ENCODE measurements around the gene COX6A1.

COX6A1 gene

DNA sequence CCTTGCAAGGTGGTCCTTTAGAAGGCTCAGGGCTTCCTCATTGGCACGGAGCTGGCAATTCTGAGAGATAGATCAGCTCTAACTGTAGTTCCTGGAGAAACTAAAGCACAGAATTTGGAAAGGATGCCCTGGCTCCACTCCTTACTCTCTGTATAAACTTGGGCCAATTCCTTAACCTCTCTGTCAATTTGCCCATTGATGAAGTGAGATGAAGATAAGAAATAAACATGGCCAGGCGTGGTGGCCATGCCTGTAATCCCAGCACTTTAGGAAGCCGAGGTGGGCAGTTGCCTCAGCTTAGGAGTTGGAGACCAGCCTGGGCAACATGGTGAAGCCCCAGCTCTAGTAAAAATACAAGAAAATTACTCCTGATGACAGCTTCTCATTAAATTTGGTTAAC is 34.0 kb upstream of the COX6A1 start:
- no peak overlapping the region for H4K8ac ChIP-seq (ENCODE audit: low read depth, low read length)
- no peaks in the 10 kb centered on the region for H3K9me3 ChIP-seq (replicated peaks in 1 of 2; ENCODE audit: control insufficient read depth in 2 of 2, insufficient read depth in 1 of 2, low read depth in 1 of 2, low read length in 2 of 2)
- DNase-seq (ENCODE audit: low spot score) = no peak
- no CpG with 5 or more reads among the region's 3 CpGs for WGBS, 2 donors (ENCODE audit: extremely low coverage in 2 of 2, insufficient read length in 2 of 2, insufficient replicate concordance in 1 of 2)
- H3K14ac ChIP-seq (ENCODE audit: low read length) = no peak overlapping the region
- H2BK15ac ChIP-seq (ENCODE audit: low read length) = no peak overlapping the region
- H3K4ac ChIP-seq (ENCODE audit: low read length) = no peak overlapping the region
- H4K91ac ChIP-seq (ENCODE audit: low read depth, low read length, poor library complexity) = no peak overlapping the region
- H3K4me1 ChIP-seq (ENCODE audit: control insufficient read depth in 2 of 2, insufficient read depth in 1 of 2, low read depth in 1 of 2, low read length in 2 of 2) = peaks cover 9 to 24% of the 10 kb centered on the region in 2 donors
- no peak overlapping the region for H2BK5ac ChIP-seq (ENCODE audit: low read length)
- no peak overlapping the region for H2AK5ac ChIP-seq (ENCODE audit: low read depth, low read length)
- H3K18ac ChIP-seq (ENCODE audit: low read length) = peak overlapping the region; percentile 1
- H3K36me3 ChIP-seq (replicated peaks in 1 of 2; ENCODE audit: control insufficient read depth in 2 of 2, insufficient read depth in 2 of 2, low read length in 2 of 2) = no peaks in the 10 kb centered on the region
- peak overlapping the region; percentile 24 for H2AFZ ChIP-seq (ENCODE audit: low read length)
- no peak overlapping the region for H3K27ac ChIP-seq (replicated peaks; ENCODE audit: low read length)
- H3K9ac ChIP-seq (ENCODE audit: low read depth, low read length, poor library complexity) = no peak overlapping the region
- no peak overlapping the region for H3K4me2 ChIP-seq (ENCODE audit: insufficient read depth, low read length, poor library complexity, severe bottlenecking)
- H3K23ac ChIP-seq (ENCODE audit: low read depth, low read length, poor library complexity) = no peak overlapping the region
- H3K79me1 ChIP-seq (ENCODE audit: low read depth, low read length) = no peaks in the 10 kb centered on the region
- no peak overlapping the region for H3K4me3 ChIP-seq (ENCODE audit: low read length in 2 of 2)
- H2BK12ac ChIP-seq (ENCODE audit: low read length) = no peak overlapping the region
- H3K27me3 ChIP-seq (ENCODE audit: control insufficient read depth in 3 of 3, insufficient read depth in 3 of 3, low read depth in 1 of 3, low read length in 3 of 3) = no peaks in the 10 kb centered on the region
- H2BK120ac ChIP-seq (ENCODE audit: low read depth, low read length) = no peak overlapping the region

DNA sequence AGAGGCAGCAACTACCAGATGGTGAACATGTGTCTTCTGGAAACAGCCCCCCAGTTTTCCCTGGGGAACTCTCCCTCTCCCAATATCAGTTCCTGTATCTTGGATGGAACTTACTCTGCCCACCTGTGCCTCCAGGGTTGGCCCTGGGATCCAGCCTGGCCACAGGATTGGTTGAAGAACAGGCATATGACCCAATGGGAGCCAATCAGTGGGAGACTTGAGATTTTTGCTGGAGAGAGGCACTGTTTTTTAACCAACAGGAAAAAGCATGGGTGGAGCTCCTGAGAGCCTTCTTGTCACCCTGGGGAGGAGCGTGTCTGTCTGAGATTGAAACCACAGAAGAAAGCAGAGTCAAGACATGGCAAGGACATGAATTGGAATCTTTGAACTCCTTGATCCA is 33.6 kb upstream of the COX6A1 start:
- no peak for DNase-seq (ENCODE audit: low spot score)
- Histone ChIP-seq H2BK120ac (ENCODE audit: low read depth, low read length) (no peak overlapping the region), H2AK5ac (ENCODE audit: low read depth, low read length) (no peak overlapping the region), H3K18ac (ENCODE audit: low read length) (no peak overlapping the region), H3K23ac (ENCODE audit: low read depth, low read length, poor library complexity) (no peak overlapping the region), H3K9ac (ENCODE audit: low read depth, low read length, poor library complexity) (no peak overlapping the region), H4K91ac (ENCODE audit: low read depth, low read length, poor library complexity) (no peak overlapping the region), H3K4me3 (ENCODE audit: low read length in 2 of 2) (no peak overlapping the region), H3K36me3 (replicated peaks in 1 of 2; ENCODE audit: control insufficient read depth in 2 of 2, insufficient read depth in 2 of 2, low read length in 2 of 2) (no peaks in the 10 kb centered on the region), H2AFZ (ENCODE audit: low read length) (peak overlapping the region; percentile 24), H2BK15ac (ENCODE audit: low read length) (no peak overlapping the region), H4K8ac (ENCODE audit: low read depth, low read length) (no peak overlapping the region), H3K79me1 (ENCODE audit: low read depth, low read length) (no peaks in the 10 kb centered on the region), H3K4ac (ENCODE audit: low read length) (no peak overlapping the region), H3K27ac (replicated peaks; ENCODE audit: low read length) (no peak overlapping the region), H2BK5ac (ENCODE audit: low read length) (no peak overlapping the region), H3K4me1 (ENCODE audit: control insufficient read depth in 2 of 2, insufficient read depth in 1 of 2, low read depth in 1 of 2, low read length in 2 of 2) (peaks cover 9 to 21% of the 10 kb centered on the region in 2 donors), H3K14ac (ENCODE audit: low read length) (no peak overlapping the region), H3K27me3 (ENCODE audit: control insufficient read depth in 3 of 3, insufficient read depth in 3 of 3, low read depth in 1 of 3, low read length in 3 of 3) (no peaks in the 10 kb centered on the region), H2BK12ac (ENCODE audit: low read length) (no peak overlapping the region), H3K4me2 (ENCODE audit: insufficient read depth, low read length, poor library complexity, severe bottlenecking) (no peak overlapping the region), H3K9me3 (replicated peaks in 1 of 2; ENCODE audit: control insufficient read depth in 2 of 2, insufficient read depth in 1 of 2, low read depth in 1 of 2, low read length in 2 of 2) (no peaks in the 10 kb centered on the region)
- no CpG with 5 or more reads among the region's 1 CpG for WGBS, 2 donors (ENCODE audit: extremely low coverage in 2 of 2, insufficient read length in 2 of 2, insufficient replicate concordance in 1 of 2)

DNA sequence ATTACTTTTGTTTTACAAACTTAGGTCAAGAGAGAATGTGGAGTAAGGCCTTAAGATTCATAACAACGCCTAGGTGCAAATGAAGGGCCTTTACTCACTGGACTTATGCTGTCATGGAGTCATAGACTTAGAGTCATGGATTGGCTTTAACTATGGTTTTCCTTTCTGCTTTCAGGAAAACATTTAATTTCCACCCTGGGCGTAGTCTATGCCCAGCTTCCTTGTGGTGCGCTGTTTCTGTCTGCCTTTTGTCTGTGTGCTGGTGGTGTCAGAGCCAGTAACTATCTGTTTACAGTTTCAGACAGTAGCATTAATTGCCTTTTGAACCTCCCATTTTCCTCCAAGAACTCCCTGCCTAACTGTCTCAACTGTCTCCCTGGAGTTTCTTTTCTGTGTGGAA is 31.8 kb upstream of the COX6A1 start:
- no CpG with 5 or more reads among the region's 3 CpGs for whole genome bisulfite sequencing, 2 donors (ENCODE audit: extremely low coverage in 2 of 2, insufficient read length in 2 of 2, insufficient replicate concordance in 1 of 2)
- H2BK12ac ChIP-seq (ENCODE audit: low read length) = no peak overlapping the region
- no peak overlapping the region for H3K4me3 ChIP-seq (ENCODE audit: low read length in 2 of 2)
- no peak overlapping the region for H2BK5ac ChIP-seq (ENCODE audit: low read length)
- H3K9me3 ChIP-seq (replicated peaks in 1 of 2; ENCODE audit: control insufficient read depth in 2 of 2, insufficient read depth in 1 of 2, low read depth in 1 of 2, low read length in 2 of 2) = no peaks in the 10 kb centered on the region
- H2BK120ac ChIP-seq (ENCODE audit: low read depth, low read length) = no peak overlapping the region
- no peak overlapping the region for H3K18ac ChIP-seq (ENCODE audit: low read length)
- H3K36me3 ChIP-seq (replicated peaks in 1 of 2; ENCODE audit: control insufficient read depth in 2 of 2, insufficient read depth in 2 of 2, low read length in 2 of 2) = no peaks in the 10 kb centered on the region
- H3K14ac ChIP-seq (ENCODE audit: low read length) = no peak overlapping the region
- peaks cover 8 to 17% of the 10 kb centered on the region in 2 donors for H3K4me1 ChIP-seq (ENCODE audit: control insufficient read depth in 2 of 2, insufficient read depth in 1 of 2, low read depth in 1 of 2, low read length in 2 of 2)
- no peak overlapping the region for H2BK15ac ChIP-seq (ENCODE audit: low read length)
- H2AK5ac ChIP-seq (ENCODE audit: low read depth, low read length) = no peak overlapping the region
- H3K9ac ChIP-seq (ENCODE audit: low read depth, low read length, poor library complexity) = no peak overlapping the region
- H3K23ac ChIP-seq (ENCODE audit: low read depth, low read length, poor library complexity) = no peak overlapping the region
- H3K4me2 ChIP-seq (ENCODE audit: insufficient read depth, low read length, poor library complexity, severe bottlenecking) = no peak overlapping the region
- no peak overlapping the region for H4K8ac ChIP-seq (ENCODE audit: low read depth, low read length)
- H3K27me3 ChIP-seq (ENCODE audit: control insufficient read depth in 3 of 3, insufficient read depth in 3 of 3, low read depth in 1 of 3, low read length in 3 of 3) = no peaks in the 10 kb centered on the region
- no peak for DNase-seq (ENCODE audit: low spot score)
- H3K79me1 ChIP-seq (ENCODE audit: low read depth, low read length) = no peaks in the 10 kb centered on the region
- no peak overlapping the region for H3K27ac ChIP-seq (replicated peaks; ENCODE audit: low read length)
- no peak overlapping the region for H3K4ac ChIP-seq (ENCODE audit: low read length)
- no peak overlapping the region for H4K91ac ChIP-seq (ENCODE audit: low read depth, low read length, poor library complexity)
- H2AFZ ChIP-seq (ENCODE audit: low read length) = peak overlapping the region; percentile 79

DNA sequence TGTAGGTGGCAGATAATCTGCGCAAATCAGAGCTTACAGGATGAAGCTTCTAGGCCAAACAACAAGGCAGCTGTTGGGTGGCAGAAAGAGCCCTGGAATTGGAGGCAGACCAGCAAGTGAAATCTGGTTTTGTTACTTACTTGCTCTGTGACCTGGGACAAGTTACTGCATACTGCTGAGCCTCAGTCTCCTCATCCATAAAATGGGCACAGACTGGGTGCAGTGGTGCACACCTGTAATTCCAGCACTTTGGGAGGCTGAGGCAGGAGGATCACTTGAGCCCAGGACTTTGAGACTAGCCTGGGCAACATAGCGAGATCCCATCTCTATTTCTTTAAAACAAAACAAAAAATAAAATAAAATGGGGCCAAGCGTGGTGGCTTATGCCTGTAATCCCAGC is 31.4 kb upstream of the COX6A1 start:
- H4K8ac ChIP-seq (ENCODE audit: low read depth, low read length) = no peak overlapping the region
- no CpG with 5 or more reads among the region's 3 CpGs for WGBS, 2 donors (ENCODE audit: extremely low coverage in 2 of 2, insufficient read length in 2 of 2, insufficient replicate concordance in 1 of 2)

More for the DNA sequence above, 31.4 kb upstream of the COX6A1 start:
- H3K4ac ChIP-seq (ENCODE audit: low read length) = no peak overlapping the region
- no peaks in the 10 kb centered on the region for H3K9me3 ChIP-seq (replicated peaks in 1 of 2; ENCODE audit: control insufficient read depth in 2 of 2, insufficient read depth in 1 of 2, low read depth in 1 of 2, low read length in 2 of 2)
- H2BK15ac ChIP-seq (ENCODE audit: low read length) = no peak overlapping the region
- H3K4me3 ChIP-seq (ENCODE audit: low read length in 2 of 2) = no peak overlapping the region
- no peak overlapping the region for H4K91ac ChIP-seq (ENCODE audit: low read depth, low read length, poor library complexity)
- H2BK5ac ChIP-seq (ENCODE audit: low read length) = no peak overlapping the region
- H3K18ac ChIP-seq (ENCODE audit: low read length) = no peak overlapping the region
- H2AK5ac ChIP-seq (ENCODE audit: low read depth, low read length) = no peak overlapping the region
- no peaks in the 10 kb centered on the region for H3K79me1 ChIP-seq (ENCODE audit: low read depth, low read length)
- H3K23ac ChIP-seq (ENCODE audit: low read depth, low read length, poor library complexity) = no peak overlapping the region
- H3K14ac ChIP-seq (ENCODE audit: low read length) = no peak overlapping the region
- no peaks in the 10 kb centered on the region for H3K27me3 ChIP-seq (ENCODE audit: control insufficient read depth in 3 of 3, insufficient read depth in 3 of 3, low read depth in 1 of 3, low read length in 3 of 3)
- peak overlapping the region; percentile 79 for H2AFZ ChIP-seq (ENCODE audit: low read length)
- no peak overlapping the region for H3K4me2 ChIP-seq (ENCODE audit: insufficient read depth, low read length, poor library complexity, severe bottlenecking)
- DNase-seq (ENCODE audit: low spot score) = no peak
- H3K36me3 ChIP-seq (replicated peaks in 1 of 2; ENCODE audit: control insufficient read depth in 2 of 2, insufficient read depth in 2 of 2, low read length in 2 of 2) = no peaks in the 10 kb centered on the region
- peaks cover 8 to 17% of the 10 kb centered on the region in 2 donors for H3K4me1 ChIP-seq (ENCODE audit: control insufficient read depth in 2 of 2, insufficient read depth in 1 of 2, low read depth in 1 of 2, low read length in 2 of 2)
- H2BK120ac ChIP-seq (ENCODE audit: low read depth, low read length) = no peak overlapping the region
- no peak overlapping the region for H3K27ac ChIP-seq (replicated peaks; ENCODE audit: low read length)
- H2BK12ac ChIP-seq (ENCODE audit: low read length) = no peak overlapping the region
- H3K9ac ChIP-seq (ENCODE audit: low read depth, low read length, poor library complexity) = no peak overlapping the region

Data from neuronal stem cell (in vitro differentiated cells).